Adrenal gland (tissue), 12 donors: ENCODE measurements around the gene NOC4L. TPM values are rescaled to one million over a fixed set of nuclear protein-coding genes. Genes with fewer than 3 reads are reported as not detected.

ENCODE experiments used
- DNase-seq, 7 donors: peaks; one replicate each; pipeline ENCODE4 v3.0.0-alpha.2; 2019 to 2020
- H3K27ac ChIP-seq, 5 donors: fragments of 200-600 bp; sonication (generic) in 4 of 5; 1 replicate in 3 of 5; 2 replicates in 2 of 5; pipeline versions ENCODE4 v1.5.1 to v1.8.0; 2016 to 2020; ENCODE audit warnings: mild to moderate bottlenecking in 1 of 5
- H3K27me3 ChIP-seq: fragments of 200-600 bp; 2 replicates; pipeline ENCODE4 v1.8.0; 2021
- H3K36me3 ChIP-seq, 2 donors: fragments of 200-600 bp; replicated peaks in 1 of 2; 1 replicate in 1 of 2; 2 replicates in 1 of 2; pipeline versions ENCODE4 v1.5.1 to v1.8.0; 2018 to 2022
- H3K4me1 ChIP-seq, 2 donors: fragments of 200-600 bp; replicated peaks in 1 of 2; 1 replicate in 1 of 2; 2 replicates in 1 of 2; pipeline versions ENCODE4 v1.5.1 to v1.8.0; 2018 to 2021
- H3K4me3 ChIP-seq, 4 donors: fragments of 200-600 bp; sonication (generic) in 3 of 4; one replicate each; pipeline ENCODE4 v1.5.1; 2016 to 2018
- H3K9me3 ChIP-seq, 3 donors: fragments of 200-600 bp; sonication (generic) in 1 of 3; replicated peaks in 1 of 3; 1 replicate in 2 of 3; 2 replicates in 1 of 3; pipeline versions ENCODE4 v1.5.1 to v1.8.0; 2016 to 2021
- CTCF ChIP-seq, 6 experiments: fragments of 450-650 bp in 4 of 6; fragments of 200-600 bp in 2 of 6; sonication (generic) in 1 of 6; IDR thresholded peaks; 1 replicate in 5 of 6; 2 replicates in 1 of 6; pipeline versions ENCODE4 v1.5.1 to v1.8.0; 2016 to 2021; ENCODE audit warnings: antibody characterized with exemption in 6 of 6, mild to moderate bottlenecking in 2 of 6, moderate library complexity in 1 of 6
- POLR2A ChIP-seq, 2 donors: fragments of 450-650 bp; IDR thresholded peaks; one replicate each; pipeline ENCODE4 v1.6.1; 2017; ENCODE audit warnings: antibody characterized with exemption in 2 of 2, mild to moderate bottlenecking in 2 of 2, moderate library complexity in 1 of 2
- WGBS, 4 donors: extraction: QIAGEN DNeasy Blood & Tissue Kit in 2 of 4; methylation state at CpG; one replicate each; pipeline versions ENCODE4 v1.1.5 to v1.1.7; 2013 to 2017; 5-methylcytosine and 5-hydroxymethylcytosine counted together
- intact Hi-C, 2 donors: fragments of 100-400 bp; cut with DNase I; formaldehyde crosslinking; loops; one replicate each; pipeline versions ENCODE4 v1.14.1 to v1.15.0; 2022 to 2023
- polyA plus RNA-seq, 3 donors: library from polyadenylated mRNA; stranded (reverse); fragments of 200-250 nt in 2 of 3; fragments of 350-450 nt in 1 of 3; fragmentation: Illumina TruSeq in 1 of 3; extraction: RNeasy Lipid Tissue Mini Kit (QIAGEN cat#74804) in 1 of 3; gene quantifications; one replicate each; pipeline ENCODE4 v1.2.3, GENCODE V29; 2013 to 2014
- total RNA-seq, 9 donors: library from RNA; depleted of rRNA in 4 of 9; stranded (reverse); fragments of >200 nt in 4 of 9; fragments of 120-200 nt in 1 of 9; fragmentation: NEBNext Ultra II Directional in 1 of 9; extraction: Animal tissue kit (Norgen Biotek cat#: 25700) in 1 of 9; gene quantifications; one replicate each; pipeline versions ENCODE4 v1.1.0 to v1.2.4, GENCODE V29; 2013 to 2023
- donor health status: healthy with polysubstance abuse.
- donor health status: Bipolar disorder and iron deficiency.
- donor health status: DM: yes; HTN: yes; CAD: no.
- donor health status: DM: no; HTN: no; CAD: no.
- donor health status: DM: no; HTN: no; CAD: no.
- donor health status: DM: yes; HTN: yes; CAD: no.

NOC4L gene
- total and polyA plus RNA-seq, 12 donors = 4.7 to 51.5 (median 17.5) TPM

- Histone ChIP-seq H3K9me3 (peaks cover 0 to 4% (median 0%) of the 10 kb centered on the region in 3 donors), H3K27me3 (no peaks in the 10 kb centered on the region), H3K36me3 (no peaks in the 10 kb centered on the region), H3K27ac (peak overlapping the region in 4 of 5 donors; percentile 14 to 81 (median 58)), H3K4me3 (peak overlapping the region in 2 of 4 donors; percentile 23 to 64), H3K4me1 (peaks cover 3 to 16% of the 10 kb centered on the region in 2 donors)
- intact Hi-C loops = no loop called here
- 18 to 57% (median 31%) methylated on average over 5 to 20 of the region's 20 CpGs for WGBS, 4 donors
- DNase-seq = peak in 1 of 7 donors; percentile 17
- no peak for TF ChIP-seq POLR2A (IDR thresholded peaks at IDR 0.05)
- TF ChIP-seq CTCF (IDR thresholded peaks at IDR 0.05) = no peak
Measured at GRCh38 chr12:132188916-132189325, 44.7 kb downstream of the NOC4L start.

GRCh38 chr12:132189378-132190011 is 45.2 kb downstream of the NOC4L start:
- intact Hi-C loops = no loop called here
- peak in 1 of 6 experiments; percentile 21 for TF ChIP-seq CTCF (IDR thresholded peaks at IDR 0.05)
- peak; percentile 39 to 69 for TF ChIP-seq POLR2A (IDR thresholded peaks at IDR 0.05)
- Histone ChIP-seq H3K27me3 (no peaks in the 10 kb centered on the region), H3K4me3 (peak overlapping the region in 2 of 4 donors; percentile 23 to 64), H3K36me3 (no peaks in the 10 kb centered on the region), H3K9me3 (peaks cover 0 to 5% (median 0%) of the 10 kb centered on the region in 3 donors), H3K27ac (peak overlapping the region in 4 of 5 donors; percentile 14 to 81 (median 68)), H3K4me1 (peaks cover 3 to 16% of the 10 kb centered on the region in 2 donors)
- 0 to 16% (median 1%) methylated on average over 10 to 69 of the region's 69 CpGs for WGBS, 4 donors
- DNase-seq = peak; percentile 83 to 93 (median 88)

DNA sequence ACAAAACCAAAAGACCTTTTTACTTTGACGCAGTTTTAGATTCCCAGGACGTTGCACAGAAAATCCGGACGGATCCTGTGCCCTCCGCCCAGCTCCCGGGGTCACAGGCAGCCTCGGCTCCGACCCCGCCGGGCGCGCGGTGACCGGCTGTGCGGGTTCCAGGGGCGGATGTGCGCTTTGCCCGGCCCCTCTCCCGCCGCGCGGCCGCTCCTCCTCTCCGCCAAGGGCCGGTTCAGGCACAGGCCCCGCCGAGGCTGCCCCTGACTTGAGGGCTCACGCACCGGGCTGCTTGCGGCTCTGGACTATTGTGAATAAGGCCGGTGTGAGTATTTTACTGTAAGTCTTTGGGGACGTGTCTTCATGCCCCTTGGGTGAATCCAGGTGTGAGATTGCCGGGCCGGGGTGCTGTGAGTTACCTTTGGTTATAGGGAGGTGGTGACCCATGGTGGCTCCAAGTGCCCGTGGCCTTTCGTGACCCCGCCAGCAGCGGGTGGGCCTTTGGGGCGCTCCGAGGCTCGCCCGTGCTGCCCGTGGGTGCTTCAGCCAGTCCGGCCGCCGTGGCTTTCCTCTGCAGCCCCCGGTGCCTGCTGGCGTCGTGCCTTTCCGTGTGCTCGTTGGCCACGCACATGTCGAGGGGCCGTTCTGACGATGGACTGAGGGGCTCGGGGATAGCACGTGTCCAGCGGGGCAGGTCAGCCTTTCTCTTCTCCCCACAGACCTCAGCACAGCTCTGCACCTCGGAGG is 45.9 kb downstream of the NOC4L start:
- Histone ChIP-seq H3K9me3 (peaks cover 0 to 5% (median 0%) of the 10 kb centered on the region in 3 donors), H3K4me1 (peaks cover 3 to 16% of the 10 kb centered on the region in 2 donors), H3K36me3 (no peaks in the 10 kb centered on the region), H3K27me3 (no peaks in the 10 kb centered on the region), H3K4me3 (peak overlapping the region in 2 of 4 donors; percentile 23 to 64), H3K27ac (peak overlapping the region in 3 of 5 donors; percentile 58 to 81 (median 79))
- intact Hi-C loops = no loop called here
- peak in 4 of 7 donors; percentile 23 to 39 (median 30) for DNase-seq
- TF ChIP-seq POLR2A (IDR thresholded peaks at IDR 0.05) (no peak), CTCF (IDR thresholded peaks at IDR 0.05) (peak in 1 of 6 experiments; percentile 2)
- WGBS, 4 donors = 35 to 68% (median 44%) methylated on average over 7 to 59 of the region's 59 CpGs

DNA sequence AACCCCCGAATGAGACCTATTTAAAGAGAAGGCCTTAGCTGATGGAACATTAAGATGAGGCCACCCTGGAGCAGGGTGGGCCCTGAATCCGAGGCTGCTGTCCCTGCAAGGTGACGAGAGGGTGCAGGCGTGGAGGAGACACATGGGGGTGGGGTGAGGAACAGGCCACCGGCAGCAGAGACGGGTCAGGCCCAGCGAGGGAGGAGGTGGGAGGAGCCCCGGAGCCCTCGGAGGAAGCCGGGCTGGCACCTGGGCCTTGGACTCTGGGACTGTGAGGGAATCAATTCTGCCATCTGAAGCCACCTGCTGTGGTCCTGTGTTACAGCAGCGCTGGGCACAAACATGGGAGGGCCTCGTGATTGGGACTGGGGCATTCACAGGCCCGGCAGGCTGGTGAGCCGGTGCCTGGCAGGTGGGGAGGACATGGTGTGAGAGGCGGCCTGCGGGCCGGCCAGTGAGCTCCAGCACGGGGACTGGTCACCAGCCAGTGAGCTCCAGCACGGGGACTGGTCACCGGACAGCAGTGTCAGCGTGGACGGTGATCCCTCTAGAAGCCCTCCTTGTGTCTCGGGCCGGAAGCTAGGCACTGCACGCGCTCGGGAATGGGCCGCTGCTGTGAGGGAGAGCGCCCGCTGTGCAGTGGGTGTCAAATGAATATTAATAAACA is 46.7 kb downstream of the NOC4L start:
- Histone ChIP-seq H3K36me3 (no peaks in the 10 kb centered on the region), H3K4me1 (peaks cover 3 to 16% of the 10 kb centered on the region in 2 donors), H3K27ac (peak overlapping the region in 1 of 5 donors; percentile 66), H3K9me3 (peaks cover 0 to 5% (median 0%) of the 10 kb centered on the region in 3 donors), H3K4me3 (no peak overlapping the region), H3K27me3 (no peaks in the 10 kb centered on the region)
- 83 to 88% (median 84%) methylated on average over 28 to 30 of the region's 30 CpGs for WGBS, 4 donors
- intact Hi-C loops = no loop called here
- no peak for TF ChIP-seq POLR2A (IDR thresholded peaks at IDR 0.05)
- no peak for TF ChIP-seq CTCF (IDR thresholded peaks at IDR 0.05)
- peak in 1 of 7 donors; percentile 60 for DNase-seq
